Posterior cingulate gyrus (tissue), 11 donors: ENCODE results near the gene GAPVD1.
A peak's percentile ranks its signal among the peaks of the same experiment; 100 is the strongest.
"Not testable (repeated sequence)": the region's sequence is repeated elsewhere in the genome, so short reads cannot be mapped to it uniquely, and the experiment has no call there.

ENCODE experiments used
- DNase-seq, 10 donors: peaks; one replicate each; pipeline versions ENCODE4 v3.0.0 to v3.0.0-alpha.2; 2020 to 2021; ENCODE audit warnings: mixed read lengths in 3 of 10
- intact Hi-C: fragments of 100-400 bp; cut with DNase I; formaldehyde crosslinking; loops from one replicate; pipeline ENCODE4 v1.15.1; 2023

GAPVD1 gene

GRCh38 chr9:125241863-125242739, 19.5 kb upstream of the GAPVD1 start:
- DNase-seq: peak in 6 of 10 donors; percentile 17 to 87 (median 52)
- intact Hi-C loops: loop anchor here (1.0 to 2.0 kb wide), 3 partner anchors 19 to 53 kb away; partner anchors contain the start of genes GAPVD1, PPP6C and RABEPK

GRCh38 chr9:125243792-125244260, 17.8 kb upstream of the GAPVD1 start:
- intact Hi-C loops: loop anchor here (2.0 kb wide), 1 partner anchor 17 kb away; the partner anchor contains the start of gene GAPVD1
- DNase-seq: peak in 1 of 10 donors; percentile 49

- peak in 1 of 10 donors; percentile 5 for DNase-seq
- intact Hi-C loops: no loop called here
These were observed 15.4 kb upstream of the GAPVD1 start for GRCh38 chr9:125246261-125246667.

GRCh38 chr9:125254231-125254630, 7.4 kb upstream of the GAPVD1 start:
- no peak for DNase-seq
- intact Hi-C loops: loop anchor here (10.0 kb wide), 1 partner anchor 121 kb away; no protein-coding TSS in a partner anchor

GRCh38 chr9:125255781-125256391, 5.7 kb upstream of the GAPVD1 start:
- intact Hi-C loops: loop anchor here (10.0 kb wide), 1 partner anchor 119 kb away; no protein-coding TSS in a partner anchor
- DNase-seq: no peak

- intact Hi-C loops: loop anchor here (10.0 kb wide), 1 partner anchor 117 kb away; no protein-coding TSS in a partner anchor
- no peak for DNase-seq
These were observed 3.4 kb upstream of the GAPVD1 start for GRCh38 chr9:125258160-125258785.

GRCh38 chr9:125258832-125259534, 2.6 kb upstream of the GAPVD1 start:
- intact Hi-C loops: loop anchor here (10.0 kb wide), 1 partner anchor 116 kb away; no protein-coding TSS in a partner anchor
- no peak for DNase-seq

- intact Hi-C loops: loop anchor here (2.0 kb wide), 1 partner anchor 18 kb away; no protein-coding TSS in a partner anchor
- no peak for DNase-seq
These were observed 1.1 kb upstream of the GAPVD1 start for GRCh38 chr9:125260561-125260960.

GRCh38 chr9:125262294-125262991, 817 bp downstream of the GAPVD1 start:
- no peak for DNase-seq
- intact Hi-C loops: no loop called here

GRCh38 chr9:125264068-125264467, 2.4 kb downstream of the GAPVD1 start:
- DNase-seq, intact Hi-C loops: not testable (repeated sequence)

GRCh38 chr9:125268394-125269013, 6.9 kb downstream of the GAPVD1 start:
- intact Hi-C loops: no loop called here
- DNase-seq: no peak

GRCh38 chr9:125269014-125269397, 7.4 kb downstream of the GAPVD1 start:
- DNase-seq: no peak
- intact Hi-C loops: no loop called here

- intact Hi-C loops: no loop called here
- no peak for DNase-seq
These were observed 9.5 kb downstream of the GAPVD1 start for GRCh38 chr9:125271081-125271480.

- no peak for DNase-seq
- intact Hi-C loops: no loop called here
These were observed 11.1 kb downstream of the GAPVD1 start for GRCh38 chr9:125272697-125273096.

GRCh38 chr9:125276771-125277170, 15.1 kb downstream of the GAPVD1 start:
- intact Hi-C loops: no loop called here
- no peak for DNase-seq

GRCh38 chr9:125277411-125277810, 15.8 kb downstream of the GAPVD1 start:
- intact Hi-C loops: no loop called here

GRCh38 chr9:125280945-125281344, 19.3 kb downstream of the GAPVD1 start:
- DNase-seq: no peak
- intact Hi-C loops: no loop called here

More at GRCh38 chr9:125277411-125277810, 15.8 kb downstream of the GAPVD1 start:
- no peak for DNase-seq

- intact Hi-C loops: no loop called here
- DNase-seq: no peak
These were observed 23.2 kb downstream of the GAPVD1 start for GRCh38 chr9:125284855-125285254.

GRCh38 chr9:125286935-125287433, 25.4 kb downstream of the GAPVD1 start:
- DNase-seq, intact Hi-C loops: not testable (repeated sequence)
